Hematopoietic multipotent progenitor cell treated with erythropoietin and hydrocortisone succinate and interleukin-3 and kit ligand, for 8 days (in vitro differentiated cells): Measurements from ENCODE around the gene CAMTA1.

ENCODE experiments used
- DNase-seq: peaks from one replicate; pipeline ENCODE4 v3.0.0-alpha.2; 2015

CAMTA1 gene

GRCh38 chr1:6962996-6963911, 178.0 kb downstream of the CAMTA1 start:
- DNase-seq, result peak; percentile 57

- no peak for DNase-seq
These were observed 178.7 kb downstream of the CAMTA1 start for GRCh38 chr1:6963912-6964307.

- DNase-seq, result no peak
These were observed 180.1 kb downstream of the CAMTA1 start for GRCh38 chr1:6965083-6965934.

GRCh38 chr1:6965935-6966241, 180.6 kb downstream of the CAMTA1 start:
- no peak for DNase-seq

- no peak for DNase-seq
These were observed 181.1 kb downstream of the CAMTA1 start for GRCh38 chr1:6966326-6966725.

- DNase-seq, result no peak
These were observed 182.3 kb downstream of the CAMTA1 start for GRCh38 chr1:6967431-6968111.

GRCh38 chr1:6969106-6969505, 183.9 kb downstream of the CAMTA1 start:
- DNase-seq, result no peak

GRCh38 chr1:6969762-6970161, 184.5 kb downstream of the CAMTA1 start:
- DNase-seq, result no peak

- no peak for DNase-seq
These were observed 185.0 kb downstream of the CAMTA1 start for GRCh38 chr1:6970221-6970620.

GRCh38 chr1:6971048-6971447, 185.8 kb downstream of the CAMTA1 start:
- no peak for DNase-seq

- DNase-seq, result no peak
These were observed 186.4 kb downstream of the CAMTA1 start for GRCh38 chr1:6971699-6972098.

- DNase-seq, result peak; percentile 32
These were observed 187.1 kb downstream of the CAMTA1 start for GRCh38 chr1:6972399-6972798.

- DNase-seq, result no peak
These were observed 190.2 kb downstream of the CAMTA1 start for GRCh38 chr1:6975331-6976043.

- no peak for DNase-seq
These were observed 190.8 kb downstream of the CAMTA1 start for GRCh38 chr1:6976044-6976375.

GRCh38 chr1:6979003-6979613, 193.9 kb downstream of the CAMTA1 start:
- no peak for DNase-seq

GRCh38 chr1:6981595-6981994, 196.3 kb downstream of the CAMTA1 start:
- no peak for DNase-seq

- no peak for DNase-seq
These were observed 197.2 kb downstream of the CAMTA1 start for GRCh38 chr1:6982443-6982842.

GRCh38 chr1:6982860-6983259, 197.6 kb downstream of the CAMTA1 start:
- no peak for DNase-seq

- DNase-seq, result no peak
These were observed 199.3 kb downstream of the CAMTA1 start for GRCh38 chr1:6984536-6984935.

GRCh38 chr1:6984986-6985385, 199.7 kb downstream of the CAMTA1 start:
- DNase-seq, result no peak

- no peak for DNase-seq
These were observed 200.5 kb downstream of the CAMTA1 start for GRCh38 chr1:6985549-6986276.

GRCh38 chr1:6986281-6986680, 201.0 kb downstream of the CAMTA1 start:
- DNase-seq, result no peak
